Neural cell (in vitro differentiated cells): ENCODE data around the gene MAT2A.

ENCODE experiments used
- RAD21 ChIP-seq: fragments of 450-650 bp; conservative IDR thresholded peaks from 2 replicates; pipeline ENCODE4 v1.6.1; 2014; ENCODE audit warnings: antibody characterized with exemption, mild to moderate bottlenecking, moderate library complexity
- TF ChIP-seq, protein P1 (sequence below): fragments of 450-650 bp; IDR thresholded peaks from 2 replicates; pipeline ENCODE4 v1.5.1; 2014; ENCODE audit warnings: antibody characterized with exemption, mild to moderate bottlenecking, moderate library complexity; ENCODE audit not compliant: poor library complexity, severe bottlenecking

DNA sequence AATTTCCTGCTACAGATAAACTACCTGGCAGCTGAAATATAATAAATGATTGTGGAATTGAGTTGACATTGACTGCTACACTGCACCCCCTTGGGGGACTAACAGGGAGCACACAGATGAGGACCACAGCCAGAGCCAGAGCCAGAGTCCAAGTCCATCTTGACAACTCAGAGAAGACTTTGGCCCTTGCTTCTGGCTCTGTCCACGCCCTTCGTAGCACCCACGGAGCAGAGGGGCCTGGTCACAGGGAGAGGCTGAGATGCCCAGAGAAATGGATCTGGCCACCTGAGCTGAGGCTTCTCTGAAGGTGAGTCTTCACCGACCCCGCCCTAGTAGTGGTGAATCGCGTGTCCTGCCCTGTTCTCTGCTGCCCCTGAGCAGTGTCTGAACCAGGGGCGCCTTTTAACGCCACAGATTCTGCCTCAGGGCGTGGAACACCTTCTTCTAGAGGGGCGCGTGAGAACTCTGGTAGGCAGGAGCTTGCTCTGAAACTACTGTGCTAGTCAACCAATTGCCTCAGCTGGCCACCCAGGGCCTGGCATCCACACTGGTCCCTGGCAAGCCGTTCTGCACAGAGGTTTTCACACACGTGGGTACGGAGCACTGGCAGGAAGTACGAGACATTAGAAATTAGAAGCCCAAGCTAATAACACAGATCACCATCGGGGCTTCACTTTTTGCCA, 35.7 kb upstream of the MAT2A start:
- TF ChIP-seq, protein P1, sequence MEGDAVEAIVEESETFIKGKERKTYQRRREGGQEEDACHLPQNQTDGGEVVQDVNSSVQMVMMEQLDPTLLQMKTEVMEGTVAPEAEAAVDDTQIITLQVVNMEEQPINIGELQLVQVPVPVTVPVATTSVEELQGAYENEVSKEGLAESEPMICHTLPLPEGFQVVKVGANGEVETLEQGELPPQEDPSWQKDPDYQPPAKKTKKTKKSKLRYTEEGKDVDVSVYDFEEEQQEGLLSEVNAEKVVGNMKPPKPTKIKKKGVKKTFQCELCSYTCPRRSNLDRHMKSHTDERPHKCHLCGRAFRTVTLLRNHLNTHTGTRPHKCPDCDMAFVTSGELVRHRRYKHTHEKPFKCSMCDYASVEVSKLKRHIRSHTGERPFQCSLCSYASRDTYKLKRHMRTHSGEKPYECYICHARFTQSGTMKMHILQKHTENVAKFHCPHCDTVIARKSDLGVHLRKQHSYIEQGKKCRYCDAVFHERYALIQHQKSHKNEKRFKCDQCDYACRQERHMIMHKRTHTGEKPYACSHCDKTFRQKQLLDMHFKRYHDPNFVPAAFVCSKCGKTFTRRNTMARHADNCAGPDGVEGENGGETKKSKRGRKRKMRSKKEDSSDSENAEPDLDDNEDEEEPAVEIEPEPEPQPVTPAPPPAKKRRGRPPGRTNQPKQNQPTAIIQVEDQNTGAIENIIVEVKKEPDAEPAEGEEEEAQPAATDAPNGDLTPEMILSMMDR, result no peak
- TF ChIP-seq RAD21, result no peak
